ENCODE measurements around the gene GPC6.

DNA sequence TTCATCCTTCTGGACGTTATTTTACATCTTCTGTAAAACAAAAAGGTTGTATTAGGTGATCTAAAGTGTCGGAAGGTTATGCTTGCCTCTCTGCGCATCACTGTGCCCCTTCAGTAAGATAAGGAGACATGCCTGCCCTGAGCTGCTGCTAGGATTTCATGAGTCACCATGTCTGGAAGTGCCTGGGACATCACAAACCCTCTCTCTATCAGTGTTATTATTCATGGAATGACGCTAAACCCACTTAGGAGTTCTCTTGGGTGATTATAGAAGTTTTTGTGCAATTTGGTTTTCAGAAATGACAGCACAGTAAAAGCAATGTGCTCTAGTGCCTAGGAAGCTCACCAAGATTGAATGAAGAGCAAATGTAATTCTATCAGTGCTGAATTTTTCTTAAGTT lies 635.2 kb downstream of the GPC6 start:
- TF ChIP-seq, protein P1, sequence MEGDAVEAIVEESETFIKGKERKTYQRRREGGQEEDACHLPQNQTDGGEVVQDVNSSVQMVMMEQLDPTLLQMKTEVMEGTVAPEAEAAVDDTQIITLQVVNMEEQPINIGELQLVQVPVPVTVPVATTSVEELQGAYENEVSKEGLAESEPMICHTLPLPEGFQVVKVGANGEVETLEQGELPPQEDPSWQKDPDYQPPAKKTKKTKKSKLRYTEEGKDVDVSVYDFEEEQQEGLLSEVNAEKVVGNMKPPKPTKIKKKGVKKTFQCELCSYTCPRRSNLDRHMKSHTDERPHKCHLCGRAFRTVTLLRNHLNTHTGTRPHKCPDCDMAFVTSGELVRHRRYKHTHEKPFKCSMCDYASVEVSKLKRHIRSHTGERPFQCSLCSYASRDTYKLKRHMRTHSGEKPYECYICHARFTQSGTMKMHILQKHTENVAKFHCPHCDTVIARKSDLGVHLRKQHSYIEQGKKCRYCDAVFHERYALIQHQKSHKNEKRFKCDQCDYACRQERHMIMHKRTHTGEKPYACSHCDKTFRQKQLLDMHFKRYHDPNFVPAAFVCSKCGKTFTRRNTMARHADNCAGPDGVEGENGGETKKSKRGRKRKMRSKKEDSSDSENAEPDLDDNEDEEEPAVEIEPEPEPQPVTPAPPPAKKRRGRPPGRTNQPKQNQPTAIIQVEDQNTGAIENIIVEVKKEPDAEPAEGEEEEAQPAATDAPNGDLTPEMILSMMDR (IDR thresholded peaks at IDR 0.05): no peak
- TF ChIP-seq EZH2 (IDR thresholded peaks at IDR 0.05) (no peak), EZH2phosphoT487 (IDR thresholded peaks at IDR 0.05) (no peak)

All from neural progenitor cell (in vitro differentiated cells).